Activated CD8-positive, alpha-beta memory T cell treated with anti-CD3 and anti-CD28 coated beads, Interleukin-2, amount 10 ng/mL, durations not matched to agents 7 days and 5 days (primary cell): ENCODE data around the gene MAST1. TPM values are rescaled to one million over a fixed set of nuclear protein-coding genes. Genes with fewer than 3 reads are reported as not detected.
A peak's percentile ranks its signal among the peaks of the same experiment; 100 is the strongest.

Experiments used
- ATAC-seq: fragments of 150-1000 bp; cut with Tn5 transposase; one replicate; pipeline ENCODE4 v1.10.0; 2021; ENCODE audit warnings: moderate library complexity
- CTCF ChIA-PET: fragments of 350-600 bp; sonication (Branson Sonifier 250); formaldehyde crosslinking; loops from one replicate; lab custom pipeline; 2021; ENCODE audit warnings: antibody characterized with exemption; lab: Charles Lee
- DNase-seq: peaks from one replicate; pipeline ENCODE4 v3.0.0-alpha.2; 2020
- H3K27ac Mint-ChIP-seq: one replicate; pipeline ENCODE4 v1.8.0; 2021; ENCODE audit warnings: mild to moderate bottlenecking, mixed read lengths
- H3K27me3 Mint-ChIP-seq: one replicate; pipeline ENCODE4 v1.8.0; 2021; ENCODE audit warnings: mixed read lengths
- H3K36me3 Mint-ChIP-seq: one replicate; pipeline ENCODE4 v1.8.0; 2021; ENCODE audit warnings: mild to moderate bottlenecking, mixed read lengths
- H3K4me1 Mint-ChIP-seq: one replicate; pipeline ENCODE4 v1.8.0; 2021; ENCODE audit warnings: mixed read lengths
- H3K4me3 Mint-ChIP-seq: one replicate; pipeline ENCODE4 v1.8.0; 2021; ENCODE audit warnings: mild to moderate bottlenecking, moderate library complexity, mixed read lengths
- H3K9me3 Mint-ChIP-seq: one replicate; pipeline ENCODE4 v1.8.0; 2022; ENCODE audit warnings: low read depth, mixed read lengths
- total RNA-seq, 2 experiments: library from RNA; stranded (reverse); gene quantifications; one replicate each; pipeline ENCODE4 v1.2.3, GENCODE V29; 2021

Gene MAST1
- total RNA-seq, 2 experiments from 2014 or later = 0.67 to 2.5 TPM

DNA sequence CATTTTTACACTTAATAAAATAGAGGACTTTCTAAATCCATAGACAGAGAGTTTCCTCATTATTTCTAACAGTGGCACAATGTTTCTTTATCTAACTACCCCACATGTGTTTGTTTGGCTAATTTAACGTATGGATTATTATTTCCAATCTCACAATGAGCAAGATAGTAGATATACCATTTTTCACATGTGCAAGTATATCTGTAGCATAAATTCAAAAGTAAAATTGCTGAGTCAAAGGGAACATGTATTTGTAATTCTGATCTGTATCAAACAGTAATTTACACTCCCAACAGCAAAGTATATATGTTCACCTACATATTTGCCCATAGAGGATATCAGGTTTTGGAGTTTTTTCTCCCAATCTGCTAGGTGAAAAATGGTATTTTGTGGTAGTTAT lies 18.3 kb downstream of the MAST1 start:
- no peak for DNase-seq
- H3K27me3 Mint-ChIP-seq = no peaks in the 10 kb centered on the region
- CTCF ChIA-PET = interaction anchor here (1.7 kb wide), 1 partner anchor 9 kb away, joined by 11 read pairs; no protein-coding TSS in a partner anchor
- no peaks in the 10 kb centered on the region for H3K9me3 Mint-ChIP-seq
- no peak for ATAC-seq
- no peaks in the 10 kb centered on the region for H3K4me1 Mint-ChIP-seq
- no peak overlapping the region for H3K4me3 Mint-ChIP-seq
- H3K27ac Mint-ChIP-seq = no peak overlapping the region
- no peaks in the 10 kb centered on the region for H3K36me3 Mint-ChIP-seq

DNA sequence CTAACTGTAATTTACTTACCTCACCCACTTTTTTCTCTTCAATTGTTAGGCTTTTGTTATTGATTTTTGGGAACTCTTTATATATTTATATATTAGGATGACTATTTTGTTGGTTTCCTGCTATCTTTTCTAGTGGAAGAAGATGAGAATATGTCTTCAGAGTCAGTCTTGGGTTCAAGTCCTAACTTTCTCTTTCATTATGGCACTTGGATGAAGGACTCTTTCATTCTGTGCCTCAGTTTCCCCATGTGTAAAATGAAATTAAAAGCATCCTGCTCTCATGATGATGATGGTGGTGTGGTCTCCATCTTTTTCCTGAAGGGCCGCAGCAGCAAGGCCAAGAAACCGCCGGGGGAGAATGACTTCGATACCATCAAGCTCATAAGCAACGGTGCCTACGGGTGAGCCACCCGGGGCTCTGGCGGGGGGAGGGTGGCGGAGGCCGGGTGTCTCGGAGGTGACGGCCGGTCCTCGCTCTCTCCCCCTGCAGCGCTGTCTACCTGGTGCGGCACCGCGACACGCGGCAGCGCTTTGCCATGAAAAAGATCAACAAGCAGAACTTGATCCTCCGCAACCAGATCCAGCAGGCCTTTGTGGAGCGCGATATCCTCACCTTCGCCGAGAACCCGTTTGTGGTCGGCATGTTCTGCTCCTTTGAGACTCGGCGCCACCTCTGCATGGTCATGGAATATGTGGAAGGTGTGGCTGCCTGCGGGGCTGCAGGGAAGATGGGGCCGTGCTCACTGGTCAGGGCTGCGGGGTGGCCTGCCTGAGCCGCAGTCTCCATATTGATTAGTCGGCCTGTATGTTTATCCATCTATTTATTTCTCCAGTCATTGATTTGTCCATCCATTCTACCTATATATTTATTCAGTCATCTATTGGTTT lies 20.0 kb downstream of the MAST1 start:
- Mint-ChIP-seq H3K36me3 (no peaks in the 10 kb centered on the region), H3K4me3 (no peak overlapping the region), H3K4me1 (no peaks in the 10 kb centered on the region), H3K27me3 (peaks cover 2% of the 10 kb centered on the region), H3K9me3 (no peaks in the 10 kb centered on the region), H3K27ac (no peak overlapping the region)
- ATAC-seq (no peak), DNase-seq (no peak)
- CTCF ChIA-PET = interaction anchor here (1.3 to 1.7 kb wide), 2 partner anchors 11 to 98 kb away, joined by 5 to 11 read pairs; no protein-coding TSS in a partner anchor

DNA sequence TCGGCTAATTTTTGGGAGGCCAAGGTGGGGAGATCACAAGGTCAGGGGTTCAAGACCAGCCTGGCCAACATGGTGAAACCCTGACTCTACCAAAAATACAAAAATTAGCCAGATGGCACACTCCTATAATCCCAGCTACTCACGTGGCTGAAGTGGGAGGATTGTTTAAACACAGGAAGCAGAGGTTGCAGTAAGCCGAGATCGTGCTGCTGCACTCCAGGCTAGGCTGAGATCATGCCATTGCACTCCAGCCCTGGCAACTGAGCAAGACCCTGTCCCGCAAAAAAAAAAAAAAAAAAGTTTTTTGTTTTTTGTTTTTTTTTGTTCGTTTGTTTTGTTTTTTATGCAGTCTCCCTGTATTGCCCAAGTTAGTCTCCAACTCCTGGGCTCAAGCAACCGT lies 21.2 kb downstream of the MAST1 start:
- no peak for DNase-seq
- no peak for ATAC-seq
- no peaks in the 10 kb centered on the region for H3K9me3 Mint-ChIP-seq
- H3K27me3 Mint-ChIP-seq = peaks cover 5% of the 10 kb centered on the region
- H3K27ac Mint-ChIP-seq = no peak overlapping the region
- no peaks in the 10 kb centered on the region for H3K36me3 Mint-ChIP-seq
- no peak overlapping the region for H3K4me3 Mint-ChIP-seq
- CTCF ChIA-PET = interaction anchor here (1.0 kb wide), 1 partner anchor 94 kb away, joined by 3 read pairs; no protein-coding TSS in a partner anchor
- H3K4me1 Mint-ChIP-seq = no peaks in the 10 kb centered on the region

DNA sequence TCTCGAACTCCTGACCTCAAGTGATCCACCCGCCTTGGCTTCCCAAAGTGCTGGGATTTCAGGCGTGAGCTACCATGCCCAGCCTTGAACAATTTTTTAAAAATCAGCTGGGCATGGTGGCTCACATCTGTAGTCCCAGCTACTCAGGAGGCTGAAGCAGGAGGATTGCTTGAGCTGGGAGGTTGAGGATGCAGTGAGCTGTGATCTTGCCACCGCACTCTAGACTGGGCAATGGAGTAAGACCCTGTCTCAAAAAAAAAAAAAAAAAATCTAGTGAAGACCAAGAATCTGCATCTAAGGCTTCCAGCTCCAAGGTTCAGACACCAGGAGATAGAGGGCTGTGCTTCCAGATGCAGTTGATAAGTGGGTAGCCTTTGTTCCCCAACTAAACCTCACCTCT lies 25.8 kb downstream of the MAST1 start:
- CTCF ChIA-PET = interaction anchor here (0.8 to 4.3 kb wide), 6 partner anchors 9 to 106 kb away, joined by 3 to 24 read pairs (median 4); no protein-coding TSS in a partner anchor
- no peaks in the 10 kb centered on the region for H3K36me3 Mint-ChIP-seq
- no peak overlapping the region for H3K27ac Mint-ChIP-seq
- peaks cover 8% of the 10 kb centered on the region for H3K4me1 Mint-ChIP-seq
- DNase-seq (no peak), ATAC-seq (no peak)
- H3K27me3 Mint-ChIP-seq = peaks cover 5% of the 10 kb centered on the region
- no peaks in the 10 kb centered on the region for H3K9me3 Mint-ChIP-seq
- H3K4me3 Mint-ChIP-seq = no peak overlapping the region

DNA sequence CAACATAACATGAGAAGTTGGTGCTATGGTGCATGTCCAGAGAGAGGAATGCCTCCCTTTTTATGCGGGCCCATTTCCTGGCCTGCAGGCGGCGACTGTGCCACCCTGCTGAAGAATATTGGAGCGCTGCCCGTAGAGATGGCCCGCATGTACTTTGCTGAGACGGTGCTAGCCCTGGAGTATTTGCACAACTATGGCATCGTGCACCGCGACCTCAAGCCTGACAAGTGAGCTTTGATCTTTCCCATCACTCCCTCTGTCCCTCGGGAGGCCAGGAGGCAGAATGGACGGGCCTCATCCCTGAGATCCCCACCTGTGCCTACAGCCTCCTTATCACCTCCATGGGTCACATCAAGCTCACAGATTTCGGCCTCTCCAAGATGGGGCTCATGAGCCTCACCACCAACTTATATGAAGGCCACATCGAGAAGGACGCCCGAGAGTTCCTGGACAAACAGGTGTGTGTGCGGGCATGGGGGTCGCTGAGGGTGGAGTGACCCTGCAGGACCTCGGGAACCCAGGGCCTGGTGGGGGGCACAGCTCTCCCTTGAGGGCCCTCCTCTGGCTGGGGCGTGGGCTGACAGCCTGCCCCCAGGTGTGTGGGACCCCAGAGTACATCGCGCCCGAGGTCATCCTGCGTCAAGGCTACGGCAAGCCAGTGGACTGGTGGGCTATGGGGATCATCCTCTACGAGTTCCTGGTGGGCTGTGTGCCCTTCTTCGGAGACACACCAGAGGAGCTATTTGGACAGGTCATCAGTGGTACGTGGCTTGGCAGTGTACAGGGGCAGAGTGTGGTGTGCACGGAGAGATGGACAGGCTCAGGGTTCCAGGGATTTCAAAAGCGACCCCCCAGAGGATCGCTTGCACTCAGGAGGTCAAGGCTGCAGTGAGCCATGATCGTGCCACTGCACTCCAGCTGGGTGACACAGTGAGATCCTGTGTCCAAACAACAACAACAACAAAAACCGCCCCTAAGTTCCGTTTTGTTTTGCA lies 26.7 kb downstream of the MAST1 start:
- H3K4me1 Mint-ChIP-seq = peaks cover 8% of the 10 kb centered on the region
- ATAC-seq = no peak
- no peaks in the 10 kb centered on the region for H3K36me3 Mint-ChIP-seq
- H3K4me3 Mint-ChIP-seq = no peak overlapping the region
- no peak for DNase-seq
- no peak overlapping the region for H3K27ac Mint-ChIP-seq
- CTCF ChIA-PET = interaction anchor here (0.8 to 1.4 kb wide), 6 partner anchors 8 to 106 kb away, joined by 3 to 6 read pairs (median 4); no protein-coding TSS in a partner anchor
- no peaks in the 10 kb centered on the region for H3K9me3 Mint-ChIP-seq
- peaks cover 5% of the 10 kb centered on the region for H3K27me3 Mint-ChIP-seq

DNA sequence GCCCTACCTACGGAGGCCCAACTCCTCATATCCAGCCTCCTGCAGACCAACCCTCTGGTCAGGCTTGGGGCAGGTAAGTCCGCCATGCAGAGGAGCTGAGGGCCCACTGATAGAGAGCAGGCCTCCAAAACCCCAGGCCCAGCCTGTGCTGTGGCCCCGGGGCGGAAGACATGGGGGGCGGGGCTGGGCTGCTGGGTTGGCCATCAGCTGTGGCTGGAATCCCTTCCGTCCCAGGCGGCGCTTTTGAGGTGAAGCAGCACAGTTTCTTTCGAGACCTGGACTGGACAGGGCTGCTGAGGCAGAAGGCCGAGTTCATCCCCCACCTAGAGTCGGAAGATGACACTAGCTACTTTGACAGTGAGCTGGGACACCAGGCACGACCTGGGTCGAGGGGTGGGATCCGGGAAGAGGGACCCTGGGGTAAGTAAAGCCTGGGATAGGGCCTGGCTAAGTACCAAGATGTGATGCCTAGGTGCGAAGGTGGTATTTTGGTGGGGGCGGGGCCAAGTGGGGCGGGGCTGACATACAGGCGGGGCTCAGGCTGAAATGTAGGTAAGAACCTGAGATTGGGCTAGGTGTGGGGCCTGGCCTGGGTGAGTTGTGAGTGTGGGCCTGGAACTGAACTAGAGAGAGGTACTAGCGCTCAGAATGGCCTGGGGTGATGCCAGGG lies 27.6 kb downstream of the MAST1 start:
- Mint-ChIP-seq H3K4me3 (no peak overlapping the region), H3K27me3 (peaks cover 5% of the 10 kb centered on the region), H3K36me3 (no peaks in the 10 kb centered on the region), H3K4me1 (peaks cover 8% of the 10 kb centered on the region), H3K9me3 (no peaks in the 10 kb centered on the region), H3K27ac (no peak overlapping the region)
- DNase-seq (no peak), ATAC-seq (no peak)
- CTCF ChIA-PET = interaction anchor here (1.0 to 1.2 kb wide), 2 partner anchors 18 to 99 kb away, joined by 3 to 4 read pairs; no protein-coding TSS in a partner anchor

DNA sequence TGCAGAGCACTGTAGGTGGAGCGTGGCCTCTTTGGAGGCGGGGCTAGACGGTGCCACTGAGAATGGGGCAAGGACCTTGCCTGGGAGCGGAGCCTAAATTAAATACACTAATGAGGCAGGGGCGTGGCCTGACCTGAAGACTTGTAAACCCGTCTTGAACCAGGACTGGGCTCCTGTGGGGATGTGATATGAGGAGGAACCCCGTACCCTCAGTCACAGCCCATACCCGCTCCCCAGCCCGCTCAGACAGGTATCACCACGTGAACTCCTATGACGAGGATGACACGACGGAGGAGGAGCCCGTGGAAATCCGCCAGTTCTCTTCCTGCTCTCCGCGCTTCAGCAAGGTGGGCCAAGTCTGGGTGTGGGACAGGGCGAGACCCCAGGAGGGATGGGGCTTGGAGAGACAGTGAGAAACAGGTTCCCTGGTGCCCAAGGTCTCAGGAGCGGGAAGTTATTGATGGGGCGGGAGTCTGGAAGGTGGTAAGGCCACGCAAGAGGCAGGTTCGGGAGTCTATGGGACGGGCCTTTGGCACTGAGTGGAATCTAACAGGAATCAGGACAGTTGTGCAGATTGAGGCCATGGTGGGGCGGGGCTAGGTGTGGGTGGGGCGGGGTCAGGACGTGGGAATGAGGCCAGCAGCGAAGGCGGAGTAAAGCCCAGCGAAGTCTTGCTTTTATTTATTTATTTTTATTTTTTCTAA lies 28.3 kb downstream of the MAST1 start:
- no peaks in the 10 kb centered on the region for H3K36me3 Mint-ChIP-seq
- CTCF ChIA-PET = interaction anchor here (1.0 to 1.2 kb wide), 2 partner anchors 19 to 99 kb away, joined by 3 to 4 read pairs; no protein-coding TSS in a partner anchor
- H3K4me3 Mint-ChIP-seq = peak overlapping the region; percentile 43
- ATAC-seq (no peak), DNase-seq (no peak)
- no peak overlapping the region for H3K27ac Mint-ChIP-seq
- peaks cover 5% of the 10 kb centered on the region for H3K27me3 Mint-ChIP-seq
- H3K9me3 Mint-ChIP-seq = no peaks in the 10 kb centered on the region
- H3K4me1 Mint-ChIP-seq = peaks cover 8% of the 10 kb centered on the region

DNA sequence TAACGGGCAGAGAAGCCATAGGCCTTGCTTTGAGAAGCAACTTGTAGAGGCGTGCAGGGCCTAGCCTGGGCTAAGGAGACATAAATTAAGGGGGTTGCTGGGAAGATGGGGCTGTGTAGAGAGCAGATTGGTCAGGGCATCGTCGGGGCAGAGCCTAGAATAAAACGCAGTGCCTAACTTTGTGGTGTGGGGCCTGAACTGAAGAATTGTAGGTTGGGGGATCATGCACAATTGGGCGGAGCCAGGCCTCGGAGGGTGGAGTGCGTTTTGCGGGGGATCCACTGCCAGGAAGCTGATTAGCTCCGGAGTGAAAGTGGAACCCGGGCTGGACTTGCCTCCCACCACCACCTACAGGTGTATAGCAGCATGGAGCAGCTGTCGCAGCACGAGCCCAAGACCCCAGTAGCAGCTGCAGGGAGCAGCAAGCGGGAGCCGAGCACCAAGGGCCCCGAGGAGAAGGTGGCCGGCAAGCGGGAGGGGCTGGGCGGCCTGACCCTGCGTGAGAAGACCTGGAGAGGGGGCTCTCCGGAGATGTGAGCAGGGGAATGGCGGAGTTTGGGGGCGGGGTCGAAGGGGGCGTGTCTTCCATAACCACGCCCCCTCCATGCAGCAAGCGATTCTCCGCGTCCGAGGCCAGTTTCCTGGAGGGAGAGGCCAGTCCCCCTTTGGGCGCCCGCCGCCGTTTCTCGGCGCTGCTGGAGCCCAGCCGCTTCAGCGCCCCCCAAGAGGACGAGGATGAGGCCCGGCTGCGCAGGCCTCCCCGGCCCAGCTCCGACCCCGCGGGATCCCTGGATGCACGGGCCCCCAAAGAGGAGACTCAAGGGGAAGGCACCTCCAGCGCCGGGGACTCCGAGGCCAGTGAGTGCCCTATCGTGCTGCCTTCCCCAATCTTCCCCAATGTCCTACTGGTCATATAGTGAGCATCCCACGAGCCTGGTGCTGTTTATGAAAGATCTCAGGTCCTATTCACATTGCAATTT lies 29.1 kb downstream of the MAST1 start:
- Mint-ChIP-seq H3K27ac (peak overlapping the region; percentile 19), H3K36me3 (peaks cover 6% of the 10 kb centered on the region), H3K4me1 (peaks cover 8% of the 10 kb centered on the region), H3K4me3 (peak overlapping the region; percentile 43), H3K27me3 (peaks cover 5% of the 10 kb centered on the region), H3K9me3 (no peaks in the 10 kb centered on the region)
- DNase-seq = peak; percentile 79
- CTCF ChIA-PET = interaction anchor here (1.3 to 1.4 kb wide), 2 partner anchors 20 to 101 kb away, joined by 4 read pairs; no protein-coding TSS in a partner anchor
- ATAC-seq = peak; percentile 81

DNA sequence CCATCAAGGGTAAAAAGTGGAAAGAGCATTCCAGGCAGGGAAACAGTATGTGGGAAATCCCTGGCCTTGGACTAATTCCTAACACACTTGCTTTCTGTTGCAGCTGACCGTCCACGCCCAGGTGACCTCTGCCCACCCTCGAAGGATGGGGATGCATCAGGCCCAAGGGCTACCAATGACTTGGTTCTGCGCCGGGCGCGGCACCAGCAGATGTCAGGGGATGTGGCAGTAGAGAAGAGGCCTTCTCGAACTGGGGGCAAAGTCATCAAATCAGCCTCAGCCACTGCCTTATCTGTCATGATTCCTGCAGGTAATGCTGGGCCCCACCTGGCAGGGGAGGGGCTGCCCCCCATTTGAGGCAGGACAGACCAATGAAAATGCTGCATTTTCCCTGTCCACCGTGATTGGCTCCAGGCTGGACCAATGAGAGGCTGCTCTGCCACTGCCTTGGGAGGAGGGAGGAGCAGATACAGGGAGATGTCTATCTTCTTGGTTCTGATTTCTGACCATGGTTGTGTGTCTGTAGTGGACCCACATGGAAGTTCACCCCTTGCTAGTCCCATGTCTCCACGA lies 30.3 kb downstream of the MAST1 start:
- ATAC-seq = no peak
- Mint-ChIP-seq H3K4me3 (no peak overlapping the region), H3K9me3 (no peaks in the 10 kb centered on the region)

DNA sequence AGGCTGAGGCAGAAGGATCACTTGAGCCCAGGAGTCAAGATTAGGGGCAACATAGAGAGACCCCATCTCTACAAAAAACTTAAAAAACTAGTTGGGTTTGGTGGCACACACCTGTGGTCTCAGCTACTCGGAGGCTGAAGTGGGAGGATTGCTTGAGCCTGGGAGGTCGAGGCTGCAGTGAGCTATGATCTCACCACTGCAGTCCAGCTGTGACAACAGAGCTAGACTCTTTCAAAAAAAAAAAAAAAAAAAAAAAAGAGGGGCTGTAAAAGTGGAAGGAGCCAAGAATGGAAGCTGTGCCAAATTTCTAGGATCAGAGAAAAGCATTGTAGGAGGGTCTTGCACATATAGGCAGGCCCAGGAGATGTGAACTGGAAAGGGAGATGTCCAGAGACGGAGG lies 33.4 kb downstream of the MAST1 start:
- no peaks in the 10 kb centered on the region for H3K9me3 Mint-ChIP-seq
- peaks cover 11% of the 10 kb centered on the region for H3K4me1 Mint-ChIP-seq
- H3K27ac Mint-ChIP-seq = no peak overlapping the region
- CTCF ChIA-PET = interaction anchor here (1.0 to 4.1 kb wide), 8 partner anchors 10 to 111 kb away, joined by 3 to 19 read pairs (median 8); partner anchors contain the start of genes DNASE2 and GCDH
- no peak overlapping the region for H3K4me3 Mint-ChIP-seq
- ATAC-seq (no peak), DNase-seq (no peak)
- H3K27me3 Mint-ChIP-seq = no peaks in the 10 kb centered on the region
- peaks cover 22% of the 10 kb centered on the region for H3K36me3 Mint-ChIP-seq

More for the DNA sequence above, 30.3 kb downstream of the MAST1 start:
- H3K27ac Mint-ChIP-seq = no peak overlapping the region
- no peak for DNase-seq
- H3K27me3 Mint-ChIP-seq = no peaks in the 10 kb centered on the region
- H3K4me1 Mint-ChIP-seq = peaks cover 13% of the 10 kb centered on the region
- CTCF ChIA-PET = interaction anchor here (1.3 to 1.4 kb wide), 2 partner anchors 22 to 103 kb away, joined by 4 read pairs; no protein-coding TSS in a partner anchor
- H3K36me3 Mint-ChIP-seq = peaks cover 15% of the 10 kb centered on the region

DNA sequence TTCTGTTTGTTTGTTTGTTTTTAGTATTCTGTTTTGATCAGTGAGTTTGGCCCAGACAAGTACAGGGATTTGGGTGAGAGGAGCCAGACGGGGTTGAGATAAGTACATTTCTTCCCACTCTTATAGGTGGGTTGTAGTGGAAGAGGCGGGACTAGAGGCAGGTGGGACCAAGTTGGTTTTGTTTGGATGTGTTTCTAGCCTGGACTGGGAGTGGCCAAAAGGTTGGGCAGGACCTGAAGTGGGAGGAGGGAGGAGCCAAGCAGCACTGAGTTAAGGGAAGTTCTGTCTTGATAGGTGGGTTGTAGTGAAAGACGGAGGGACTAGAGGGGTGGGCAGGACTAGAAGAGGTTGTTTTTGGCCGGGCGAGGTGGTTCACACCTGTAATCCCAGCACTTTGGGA lies 33.9 kb downstream of the MAST1 start:
- CTCF ChIA-PET = interaction anchor here (0.9 to 4.1 kb wide), 11 partner anchors 8 to 222 kb away, joined by 3 to 19 read pairs (median 6); partner anchors contain the start of genes DNASE2 and GCDH
- Mint-ChIP-seq H3K4me3 (no peak overlapping the region), H3K9me3 (no peaks in the 10 kb centered on the region), H3K27ac (no peak overlapping the region), H3K4me1 (peaks cover 7% of the 10 kb centered on the region), H3K36me3 (peaks cover 25% of the 10 kb centered on the region), H3K27me3 (no peaks in the 10 kb centered on the region)
- DNase-seq (no peak), ATAC-seq (no peak)
